Neural cell (in vitro differentiated cells): Measurements from ENCODE around the gene TNS1. TPM values are rescaled to one million over a fixed set of nuclear protein-coding genes. Genes with fewer than 3 reads are reported as not detected.
A peak's percentile ranks its signal among the peaks of the same experiment; 100 is the strongest.

Experiments used
- H2AFZ ChIP-seq: fragments of 200-600, 300-800 bp; sonication (generic), shearing (Covaris generic); 2 replicates; pipeline ENCODE4 v1.6.0; 2014; ENCODE audit warnings: low read depth, mild to moderate bottlenecking, antibody characterized with exemption, low read length, moderate library complexity
- H3F3A ChIP-seq: fragments of 200-600 bp; shearing (Covaris generic); 2 replicates; pipeline ENCODE4 v1.6.1; 2016; ENCODE audit warnings: mild to moderate bottlenecking, moderate library complexity, mixed read lengths, antibody characterized with exemption, low read length; ENCODE audit not compliant: insufficient read depth, poor library complexity, severe bottlenecking
- H3K27ac ChIP-seq: fragments of 200-600, 300-800 bp; sonication (generic), shearing (Covaris generic); 2 replicates; pipeline ENCODE4 v1.5.1; 2014; ENCODE audit warnings: mild to moderate bottlenecking, low read length, moderate library complexity
- H3K27me3 ChIP-seq: fragments of 300-800, 200-600 bp; sonication (generic), shearing (Covaris generic); 2 replicates; pipeline ENCODE4 v1.6.0; 2014; ENCODE audit warnings: mild to moderate bottlenecking, low read depth, low read length, moderate library complexity; ENCODE audit not compliant: insufficient read depth
- H3K36me3 ChIP-seq: fragments of 300-800, 200-600 bp; sonication (generic), shearing (Covaris generic); 2 replicates; pipeline ENCODE4 v1.5.1; 2014; ENCODE audit warnings: mild to moderate bottlenecking, antibody characterized with exemption, low read length, moderate library complexity; ENCODE audit not compliant: insufficient read depth
- H3K4me2 ChIP-seq: fragments of 300-800, 200-600 bp; sonication (generic), shearing (Covaris generic); 2 replicates; pipeline ENCODE4 v1.6.0; 2014; ENCODE audit warnings: mild to moderate bottlenecking, low read length
- H3K4me3 ChIP-seq: fragments of 300-800, 200-600 bp; sonication (generic), shearing (Covaris generic); 2 replicates; pipeline ENCODE4 v1.5.1; 2014; ENCODE audit warnings: mild to moderate bottlenecking, low read length, moderate library complexity
- H3K79me2 ChIP-seq: fragments of 200-600 bp; shearing (Covaris generic); replicated peaks from 2 replicates; pipeline ENCODE4 v1.6.0; 2014; ENCODE audit warnings: mild to moderate bottlenecking, low read length, moderate library complexity; ENCODE audit not compliant: insufficient read depth
- H3K9ac ChIP-seq: fragments of 300-800, 200-600 bp; sonication (generic), shearing (Covaris generic); 2 replicates; pipeline ENCODE4 v1.6.1; 2016; ENCODE audit warnings: mild to moderate bottlenecking, low read length, mixed read lengths
- H3K9me2 ChIP-seq: fragments of 200-600 bp; shearing (Covaris generic); 2 replicates; pipeline ENCODE4 v1.6.1; 2016; ENCODE audit warnings: mild to moderate bottlenecking, low read length, mixed read lengths; ENCODE audit not compliant: insufficient read depth
- H3K9me3 ChIP-seq: fragments of 200-600, 300-800 bp; sonication (generic), shearing (Covaris generic); 2 replicates; pipeline ENCODE4 v1.6.1; 2016; ENCODE audit warnings: mild to moderate bottlenecking, mixed run types, low read length, moderate library complexity, mixed read lengths
- H4K20me1 ChIP-seq: fragments of 200-600 bp; shearing (Covaris generic); 2 replicates; pipeline ENCODE4 v1.6.1; 2016; ENCODE audit warnings: mild to moderate bottlenecking, mixed run types; ENCODE audit not compliant: insufficient read depth
- CTCF ChIP-seq: fragments of 450-650 bp; IDR thresholded peaks from 2 replicates; pipeline ENCODE4 v1.5.1; 2014; ENCODE audit warnings: antibody characterized with exemption, mild to moderate bottlenecking, moderate library complexity; ENCODE audit not compliant: poor library complexity, severe bottlenecking
- EP300 ChIP-seq: fragments of 450-650 bp; conservative IDR thresholded peaks from 2 replicates; pipeline ENCODE4 v1.6.1; 2014; ENCODE audit warnings: antibody characterized with exemption, mild to moderate bottlenecking, moderate library complexity; ENCODE audit not compliant: poor library complexity, severe bottlenecking
- EZH2 ChIP-seq: fragments of 200-600, 300-800 bp; shearing (Covaris generic), sonication (generic); IDR thresholded peaks from 2 replicates; pipeline ENCODE4 v1.6.1; 2014; ENCODE audit warnings: antibody characterized with exemption, low read length, borderline replicate concordance, mild to moderate bottlenecking; ENCODE audit not compliant: insufficient read depth, poor library complexity, severe bottlenecking
- MXI1 ChIP-seq: fragments of 450-650 bp; conservative IDR thresholded peaks from 2 replicates; pipeline ENCODE4 v1.6.1; 2014; ENCODE audit warnings: antibody characterized with exemption, mild to moderate bottlenecking; ENCODE audit not compliant: poor library complexity, severe bottlenecking
- RAD21 ChIP-seq: fragments of 450-650 bp; conservative IDR thresholded peaks from 2 replicates; pipeline ENCODE4 v1.6.1; 2014; ENCODE audit warnings: antibody characterized with exemption, mild to moderate bottlenecking, moderate library complexity
- SMC3 ChIP-seq: fragments of 450-650 bp; conservative IDR thresholded peaks from 2 replicates; pipeline ENCODE4 v1.6.1; 2014; ENCODE audit warnings: antibody characterized with exemption, mild to moderate bottlenecking, moderate library complexity; ENCODE audit not compliant: poor library complexity
- TAF1 ChIP-seq: IDR thresholded peaks from 2 replicates; pipeline ENCODE4 v1.6.1; 2012; ENCODE audit warnings: low read depth
- polyA plus RNA-seq: library from polyadenylated mRNA; depleted of rRNA; stranded (reverse); fragments of >200 nt; gene quantifications from 2 replicates; pipeline ENCODE4 v1.2.3, GENCODE V29; 2014

TNS1 gene
- polyA plus RNA-seq, 1 donor from 2014 or later: 1.5 TPM

- Histone ChIP-seq H3K36me3 (no peaks in the 10 kb centered on the region), H2AFZ (no peak overlapping the region), H4K20me1 (no peaks in the 10 kb centered on the region), H3K9ac (no peak overlapping the region), H3K4me3 (peak overlapping the region; percentile 23), H3K27ac (no peak overlapping the region), H3K9me3 (no peaks in the 10 kb centered on the region), H3K27me3 (peaks cover 27% of the 10 kb centered on the region), H3K79me2 (no peaks in the 10 kb centered on the region), H3K9me2 (no peaks in the 10 kb centered on the region), H3F3A (no peaks in the 10 kb centered on the region), H3K4me2 (no peak overlapping the region)
- TF ChIP-seq SMC3 (no peak), EZH2 (peak; percentile 37)
Measured at GRCh38 chr2:217978536-217979150, 24.2 kb downstream of the TNS1 start.

GRCh38 chr2:217977840-217978535, 24.8 kb downstream of the TNS1 start:
- no peak overlapping the region for H3K4me3 ChIP-seq
- H2AFZ ChIP-seq: no peak overlapping the region
- peaks cover 27% of the 10 kb centered on the region for H3K27me3 ChIP-seq

GRCh38 chr2:217976301-217976700, 26.5 kb downstream of the TNS1 start:
- Histone ChIP-seq H3K79me2 (no peaks in the 10 kb centered on the region), H2AFZ (no peak overlapping the region), H4K20me1 (no peaks in the 10 kb centered on the region), H3K27me3 (peaks cover 27% of the 10 kb centered on the region), H3K4me2 (no peak overlapping the region), H3K4me3 (no peak overlapping the region), H3F3A (no peaks in the 10 kb centered on the region), H3K9me3 (no peaks in the 10 kb centered on the region), H3K9me2 (no peaks in the 10 kb centered on the region), H3K36me3 (no peaks in the 10 kb centered on the region), H3K9ac (no peak overlapping the region), H3K27ac (no peak overlapping the region)
- TF ChIP-seq EZH2 (no peak), EP300 (no peak), SMC3 (no peak), MXI1 (no peak), RAD21 (no peak)

More at GRCh38 chr2:217977840-217978535, 24.8 kb downstream of the TNS1 start:
- Histone ChIP-seq H3K9me2 (no peaks in the 10 kb centered on the region), H3K4me2 (no peak overlapping the region), H3K36me3 (no peaks in the 10 kb centered on the region), H3F3A (no peaks in the 10 kb centered on the region), H3K79me2 (no peaks in the 10 kb centered on the region), H3K9me3 (no peaks in the 10 kb centered on the region), H3K27ac (no peak overlapping the region), H3K9ac (no peak overlapping the region), H4K20me1 (no peaks in the 10 kb centered on the region)
- TF ChIP-seq TAF1 (no peak), CTCF (no peak)
